ENCODE measurements around the gene CETP. TPM values are rescaled to one million over a fixed set of nuclear protein-coding genes. Genes with fewer than 3 reads are reported as not detected.

Gene CETP
- total and polyA plus RNA-seq, 2 donors: 1.8 to 2.0 TPM

DNA sequence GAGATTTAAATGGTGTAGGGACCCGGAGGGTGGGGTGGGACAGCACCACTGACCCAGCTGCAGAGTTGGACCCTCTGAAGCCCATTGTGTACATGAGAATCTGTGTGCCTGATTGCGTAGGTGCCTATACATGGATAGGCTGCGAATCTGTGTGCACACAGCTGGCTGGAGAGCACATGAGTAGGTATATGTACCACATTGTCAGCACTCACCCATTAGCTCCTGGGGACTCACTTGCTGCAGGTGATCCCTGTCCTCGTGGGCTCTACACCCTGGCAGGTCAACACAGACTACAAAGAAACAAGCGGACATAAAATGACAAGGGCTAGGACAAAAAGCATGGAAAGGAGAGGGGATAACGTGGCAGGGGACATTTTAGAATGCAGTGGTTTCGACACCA lies 11.3 kb upstream of the CETP start:
- peaks cover 0 to 11% of the 10 kb centered on the region in 2 donors for H3K4me1 ChIP-seq (ENCODE audit: control insufficient read depth in 2 of 2, insufficient read depth in 2 of 2, low read length in 2 of 2)
- H3K27me3 ChIP-seq (ENCODE audit: control insufficient read depth in 2 of 2, insufficient read depth in 1 of 2, low read length in 1 of 2): no peaks in the 10 kb centered on the region
- no peak for DNase-seq (ENCODE audit: low read depth in 6 of 9, low spot score in 9 of 9)
- WGBS: 95% methylated on average over 7 of the region's 7 CpGs
- no peak overlapping the region for H3K27ac ChIP-seq (ENCODE audit: low read depth in 1 of 2, low read length in 1 of 2)
- H3K9me3 ChIP-seq (ENCODE audit: control insufficient read depth in 2 of 2, insufficient read depth in 1 of 2, low read length in 1 of 2): no peaks in the 10 kb centered on the region
- peaks cover 5 to 6% of the 10 kb centered on the region in 2 donors for H3K36me3 ChIP-seq (ENCODE audit: control insufficient read depth in 2 of 2, insufficient read depth in 2 of 2, low read length in 1 of 2)
- no peak overlapping the region for H3K4me3 ChIP-seq (ENCODE audit: low read length in 2 of 2)

DNA sequence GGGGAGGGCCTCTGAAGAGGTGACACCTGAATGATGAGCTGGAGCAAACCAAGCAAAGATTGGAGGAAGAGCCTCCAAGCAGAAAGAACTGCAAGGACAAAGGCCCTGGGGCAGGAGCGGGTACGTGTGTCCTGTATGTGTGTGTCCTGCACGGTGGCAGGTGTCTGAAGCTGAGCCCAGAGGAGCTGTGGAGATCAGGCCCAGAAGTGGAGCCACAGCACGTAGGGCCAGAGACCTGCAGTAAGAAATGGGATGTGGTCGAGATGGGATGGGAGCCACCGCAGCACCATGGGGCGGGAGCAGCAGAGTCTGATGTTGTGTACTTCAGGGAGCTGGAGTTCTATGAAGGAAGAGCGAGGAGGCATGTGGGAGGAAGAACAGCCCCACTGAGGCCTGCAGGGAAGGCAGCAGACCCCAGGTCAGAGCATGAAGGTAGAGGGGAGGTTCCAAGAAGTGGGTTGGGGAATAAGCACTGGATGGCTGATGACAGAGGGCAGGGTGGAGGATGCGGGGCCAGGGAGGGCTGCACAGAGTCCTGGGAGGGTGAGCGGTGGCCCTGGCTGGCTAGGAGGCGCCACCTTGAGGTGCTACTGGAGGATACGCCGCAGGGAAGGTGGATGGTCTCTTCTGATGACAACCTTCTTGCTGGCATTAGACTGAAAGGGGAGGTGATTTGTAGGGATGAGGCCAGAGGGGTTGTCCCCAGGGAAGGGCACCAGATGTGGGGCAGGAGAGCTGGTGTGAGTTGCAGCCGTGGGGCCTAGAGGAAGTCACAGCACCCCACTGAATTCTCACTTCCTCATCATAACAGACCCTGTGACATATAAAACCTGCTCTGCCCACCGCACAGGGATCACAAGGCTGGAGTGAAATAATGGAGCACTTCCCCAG lies 10.6 kb upstream of the CETP start:
- no peaks in the 10 kb centered on the region for H3K27me3 ChIP-seq (ENCODE audit: control insufficient read depth in 2 of 2, insufficient read depth in 1 of 2, low read length in 1 of 2)
- no peaks in the 10 kb centered on the region for H3K9me3 ChIP-seq (ENCODE audit: control insufficient read depth in 2 of 2, insufficient read depth in 1 of 2, low read length in 1 of 2)
- H3K4me3 ChIP-seq (ENCODE audit: low read length in 2 of 2): no peak overlapping the region
- 74% methylated on average over 15 of the region's 15 CpGs for WGBS
- peak in 5 of 9 donors; percentile 29 to 67 (median 58) for DNase-seq (ENCODE audit: low read depth in 6 of 9, low spot score in 9 of 9)
- peaks cover under 1 to 5% of the 10 kb centered on the region in 2 donors for H3K36me3 ChIP-seq (ENCODE audit: control insufficient read depth in 2 of 2, insufficient read depth in 2 of 2, low read length in 1 of 2)
- H3K27ac ChIP-seq (ENCODE audit: low read depth in 1 of 2, low read length in 1 of 2): no peak overlapping the region
- peaks cover 0 to 11% of the 10 kb centered on the region in 2 donors for H3K4me1 ChIP-seq (ENCODE audit: control insufficient read depth in 2 of 2, insufficient read depth in 2 of 2, low read length in 2 of 2)

DNA sequence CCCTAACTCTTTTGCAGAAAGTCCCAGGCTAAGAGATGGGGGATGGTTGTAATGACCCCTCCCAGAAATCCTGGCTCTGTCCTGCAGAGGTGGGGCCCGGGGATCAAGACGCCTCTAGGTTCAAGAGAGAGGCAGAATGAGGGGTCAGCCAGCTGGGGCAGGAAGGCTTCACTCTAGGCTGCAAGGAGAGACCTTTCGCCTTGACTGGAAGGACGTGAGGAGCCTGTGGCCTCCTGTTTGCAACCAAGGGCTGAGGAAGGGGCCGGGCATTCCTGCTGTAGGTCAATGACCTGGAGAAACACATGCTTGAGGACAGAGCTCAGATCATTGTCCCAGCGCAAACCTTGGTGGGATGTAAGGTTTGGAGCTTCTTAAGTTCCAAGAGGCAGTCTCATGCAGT lies 8.7 kb upstream of the CETP start:
- H3K27ac ChIP-seq (ENCODE audit: low read depth in 1 of 2, low read length in 1 of 2): no peak overlapping the region
- no peaks in the 10 kb centered on the region for H3K36me3 ChIP-seq (ENCODE audit: control insufficient read depth in 2 of 2, insufficient read depth in 2 of 2, low read length in 1 of 2)
- DNase-seq (ENCODE audit: low read depth in 6 of 9, low spot score in 9 of 9): no peak
- H3K27me3 ChIP-seq (ENCODE audit: control insufficient read depth in 2 of 2, insufficient read depth in 1 of 2, low read length in 1 of 2): no peaks in the 10 kb centered on the region
- WGBS: 98% methylated on average over 6 of the region's 6 CpGs
- H3K4me3 ChIP-seq (ENCODE audit: low read length in 2 of 2): no peak overlapping the region
- H3K9me3 ChIP-seq (ENCODE audit: control insufficient read depth in 2 of 2, insufficient read depth in 1 of 2, low read length in 1 of 2): no peaks in the 10 kb centered on the region
- peaks cover 0 to 11% of the 10 kb centered on the region in 2 donors for H3K4me1 ChIP-seq (ENCODE audit: control insufficient read depth in 2 of 2, insufficient read depth in 2 of 2, low read length in 2 of 2)

DNA sequence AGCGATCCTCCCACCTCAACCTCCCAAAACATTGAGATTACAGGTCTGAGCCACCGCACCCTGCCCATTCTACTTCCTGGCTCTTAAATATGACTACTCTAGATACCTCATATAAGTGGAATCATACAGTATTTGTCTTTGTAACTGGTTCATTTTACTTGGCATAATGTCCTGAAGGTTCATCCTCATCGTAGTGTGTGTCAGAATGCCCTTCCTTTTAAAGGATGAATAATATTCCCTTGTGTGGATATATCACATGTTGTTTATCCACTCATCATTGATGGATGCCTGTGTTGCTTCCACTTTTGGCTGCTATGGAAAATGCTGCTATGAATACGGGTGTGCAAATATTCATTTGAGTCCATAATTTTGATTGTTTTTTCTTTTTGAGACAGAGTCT lies 5.7 kb upstream of the CETP start:
- H3K9me3 ChIP-seq (ENCODE audit: control insufficient read depth in 2 of 2, insufficient read depth in 1 of 2, low read length in 1 of 2): no peaks in the 10 kb centered on the region
- H3K4me3 ChIP-seq (ENCODE audit: low read length in 2 of 2): no peak overlapping the region
- H3K36me3 ChIP-seq (ENCODE audit: control insufficient read depth in 2 of 2, insufficient read depth in 2 of 2, low read length in 1 of 2): no peaks in the 10 kb centered on the region
- H3K4me1 ChIP-seq (ENCODE audit: control insufficient read depth in 2 of 2, insufficient read depth in 2 of 2, low read length in 2 of 2): peaks cover 0 to 11% of the 10 kb centered on the region in 2 donors
- WGBS: 96% methylated on average over 4 of the region's 4 CpGs
- no peaks in the 10 kb centered on the region for H3K27me3 ChIP-seq (ENCODE audit: control insufficient read depth in 2 of 2, insufficient read depth in 1 of 2, low read length in 1 of 2)
- no peak overlapping the region for H3K27ac ChIP-seq (ENCODE audit: low read depth in 1 of 2, low read length in 1 of 2)
- no peak for DNase-seq (ENCODE audit: low read depth in 6 of 9, low spot score in 9 of 9)

DNA sequence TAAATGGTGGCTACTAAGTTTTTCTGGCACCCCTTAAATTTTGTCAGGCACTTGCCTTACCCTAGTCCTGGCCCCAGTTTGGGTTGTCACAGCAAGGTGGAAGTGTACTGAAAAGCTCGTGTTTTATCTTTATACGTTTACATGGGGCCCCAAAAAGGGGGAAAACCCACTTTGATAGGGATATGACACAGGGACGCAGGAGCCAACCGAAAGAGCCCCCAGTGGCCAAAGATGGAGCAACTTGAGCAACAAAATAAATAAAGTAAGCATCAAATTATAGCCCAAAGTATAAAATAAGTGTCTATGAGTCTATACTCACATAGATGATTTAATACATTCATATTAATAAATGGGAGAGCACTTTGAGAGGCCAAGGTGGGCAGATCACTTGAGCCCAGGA lies 5.0 kb upstream of the CETP start:
- peaks cover 0 to 5% of the 10 kb centered on the region in 2 donors for H3K4me1 ChIP-seq (ENCODE audit: control insufficient read depth in 2 of 2, insufficient read depth in 2 of 2, low read length in 2 of 2)
- 66% methylated on average over 4 of the region's 4 CpGs for WGBS
- H3K27ac ChIP-seq (ENCODE audit: low read depth in 1 of 2, low read length in 1 of 2): no peak overlapping the region
- H3K9me3 ChIP-seq (ENCODE audit: control insufficient read depth in 2 of 2, insufficient read depth in 1 of 2, low read length in 1 of 2): no peaks in the 10 kb centered on the region
- no peaks in the 10 kb centered on the region for H3K27me3 ChIP-seq (ENCODE audit: control insufficient read depth in 2 of 2, insufficient read depth in 1 of 2, low read length in 1 of 2)
- DNase-seq (ENCODE audit: low read depth in 6 of 9, low spot score in 9 of 9): no peak
- H3K4me3 ChIP-seq (ENCODE audit: low read length in 2 of 2): no peak overlapping the region
- no peaks in the 10 kb centered on the region for H3K36me3 ChIP-seq (ENCODE audit: control insufficient read depth in 2 of 2, insufficient read depth in 2 of 2, low read length in 1 of 2)

DNA sequence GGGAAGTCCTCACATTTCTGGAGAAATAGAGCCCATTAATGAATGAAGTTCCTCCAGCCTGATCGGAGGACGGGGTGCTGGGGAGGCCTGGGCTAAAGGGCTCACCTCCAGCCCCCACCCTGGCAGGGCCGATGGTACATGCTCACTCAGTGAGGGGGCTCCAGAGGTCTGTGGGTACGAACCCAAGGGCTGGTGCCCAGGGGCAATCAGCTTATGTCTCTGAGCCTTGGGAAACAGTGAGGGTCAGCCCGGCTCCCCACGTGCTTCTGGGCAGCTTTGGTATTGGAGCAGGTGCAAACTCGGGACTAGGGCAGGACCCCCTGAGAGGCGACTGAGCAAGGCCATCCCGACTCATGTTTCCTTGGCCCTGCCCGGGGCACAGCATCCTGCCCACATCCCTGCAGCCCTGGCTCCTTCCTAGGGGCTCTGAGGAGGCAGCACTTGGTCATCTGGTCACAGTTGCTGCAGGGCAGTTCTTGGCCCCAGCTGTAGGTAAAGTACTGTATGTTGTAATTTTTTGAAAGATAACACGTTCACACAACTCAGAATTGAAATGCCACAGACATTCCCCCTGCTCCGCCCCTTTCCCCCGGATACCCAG lies 969 bp upstream of the CETP start:
- H3K4me3 ChIP-seq (ENCODE audit: low read length in 2 of 2): no peak overlapping the region
- peaks cover 0 to 5% of the 10 kb centered on the region in 2 donors for H3K9me3 ChIP-seq (ENCODE audit: control insufficient read depth in 2 of 2, insufficient read depth in 1 of 2, low read length in 1 of 2)
- no peak overlapping the region for H3K27ac ChIP-seq (ENCODE audit: low read depth in 1 of 2, low read length in 1 of 2)
- DNase-seq (ENCODE audit: low read depth in 6 of 9, low spot score in 9 of 9): no peak
- WGBS: 91% methylated on average over 13 of the region's 13 CpGs
- no peaks in the 10 kb centered on the region for H3K27me3 ChIP-seq (ENCODE audit: control insufficient read depth in 2 of 2, insufficient read depth in 1 of 2, low read length in 1 of 2)
- no peaks in the 10 kb centered on the region for H3K36me3 ChIP-seq (ENCODE audit: control insufficient read depth in 2 of 2, insufficient read depth in 2 of 2, low read length in 1 of 2)
- peaks cover 0 to 20% of the 10 kb centered on the region in 2 donors for H3K4me1 ChIP-seq (ENCODE audit: control insufficient read depth in 2 of 2, insufficient read depth in 2 of 2, low read length in 2 of 2)

DNA sequence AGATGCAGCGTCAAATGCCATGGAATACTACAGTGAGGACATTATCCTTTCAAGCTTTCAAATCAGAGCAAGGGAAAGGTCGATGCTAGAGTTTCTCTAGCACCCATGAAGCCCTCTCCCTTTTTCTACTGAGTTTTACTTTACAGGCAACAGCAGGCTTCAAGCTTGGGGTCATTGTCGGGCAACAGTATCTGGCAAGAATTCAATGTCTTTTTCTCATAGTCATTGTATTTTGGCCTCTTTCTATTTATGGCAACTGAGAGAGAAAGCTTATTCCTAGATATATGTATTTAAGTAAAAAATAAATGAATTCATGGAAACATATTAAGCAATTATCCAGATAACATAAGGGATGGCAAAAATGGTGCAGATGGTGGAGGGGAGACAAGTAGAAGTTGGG lies 364 bp upstream of the CETP start:
- Histone ChIP-seq H3K4me3 (ENCODE audit: low read length in 2 of 2) (no peak overlapping the region), H3K4me1 (ENCODE audit: control insufficient read depth in 2 of 2, insufficient read depth in 2 of 2, low read length in 2 of 2) (peaks cover 0 to 25% of the 10 kb centered on the region in 2 donors), H3K9me3 (ENCODE audit: control insufficient read depth in 2 of 2, insufficient read depth in 1 of 2, low read length in 1 of 2) (peaks cover 0 to 5% of the 10 kb centered on the region in 2 donors), H3K27ac (ENCODE audit: low read depth in 1 of 2, low read length in 1 of 2) (no peak overlapping the region), H3K27me3 (ENCODE audit: control insufficient read depth in 2 of 2, insufficient read depth in 1 of 2, low read length in 1 of 2) (no peaks in the 10 kb centered on the region), H3K36me3 (ENCODE audit: control insufficient read depth in 2 of 2, insufficient read depth in 2 of 2, low read length in 1 of 2) (no peaks in the 10 kb centered on the region)
- 90% methylated on average over 3 of the region's 3 CpGs for WGBS
- DNase-seq (ENCODE audit: low read depth in 6 of 9, low spot score in 9 of 9): no peak

DNA sequence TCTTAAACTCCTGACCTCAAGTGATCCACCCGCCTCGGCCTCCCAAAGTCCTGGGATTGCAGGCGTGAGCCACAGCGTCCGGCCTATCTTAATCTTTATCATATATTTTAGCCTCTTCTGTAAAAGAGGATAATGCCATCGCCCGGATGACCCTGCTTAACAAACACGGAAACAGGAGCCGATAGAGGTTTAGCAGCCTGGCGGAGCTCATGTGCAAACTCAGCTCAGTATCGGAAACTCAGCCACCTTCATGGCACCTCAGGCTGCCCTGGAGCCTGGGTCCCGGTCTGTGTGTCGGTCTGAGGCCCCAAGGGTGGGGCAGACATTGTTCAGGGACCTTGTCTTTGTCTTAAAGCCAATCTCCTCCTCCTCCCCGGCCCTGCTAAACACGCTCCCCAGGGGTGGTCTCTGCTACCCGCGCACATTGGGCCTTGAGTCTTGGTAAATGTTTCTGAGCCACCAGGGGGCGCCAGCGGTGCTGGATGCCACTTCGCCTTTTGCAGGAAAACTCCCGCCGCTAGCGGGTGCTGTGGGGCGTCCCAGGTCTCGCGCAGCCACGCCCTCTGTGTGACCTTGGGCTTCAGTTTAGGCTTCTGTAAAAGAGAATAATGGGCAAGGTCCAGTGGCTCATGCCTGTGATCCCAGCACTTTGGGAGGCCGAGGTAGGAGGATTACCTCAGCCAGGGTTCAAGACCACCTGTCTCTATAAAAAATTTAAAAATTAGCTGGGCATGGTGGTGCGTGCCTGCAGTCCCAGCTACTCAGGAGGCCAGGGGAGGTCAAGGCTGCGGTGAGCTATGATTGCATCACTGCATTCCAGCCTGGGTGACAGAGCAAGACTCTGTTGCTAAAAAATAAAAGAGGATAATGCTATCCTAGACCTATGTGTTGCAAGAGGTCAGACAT lies 2.7 kb downstream of the CETP start:
- no peak overlapping the region for H3K27ac ChIP-seq (ENCODE audit: low read depth in 1 of 2, low read length in 1 of 2)
- H3K9me3 ChIP-seq (ENCODE audit: control insufficient read depth in 2 of 2, insufficient read depth in 1 of 2, low read length in 1 of 2): peaks cover 0 to 5% of the 10 kb centered on the region in 2 donors
- H3K4me1 ChIP-seq (ENCODE audit: control insufficient read depth in 2 of 2, insufficient read depth in 2 of 2, low read length in 2 of 2): peaks cover 0 to 25% of the 10 kb centered on the region in 2 donors
- H3K4me3 ChIP-seq (ENCODE audit: low read length in 2 of 2): no peak overlapping the region
- WGBS: 49% methylated on average over 30 of the region's 30 CpGs
- no peaks in the 10 kb centered on the region for H3K27me3 ChIP-seq (ENCODE audit: control insufficient read depth in 2 of 2, insufficient read depth in 1 of 2, low read length in 1 of 2)
- H3K36me3 ChIP-seq (ENCODE audit: control insufficient read depth in 2 of 2, insufficient read depth in 2 of 2, low read length in 1 of 2): no peaks in the 10 kb centered on the region
- DNase-seq (ENCODE audit: low read depth in 6 of 9, low spot score in 9 of 9): peak; percentile 72 to 96 (median 88)

Measured in thymus (tissue), 11 donors.